ENCODE results near the gene ARHGAP12. TPM values are rescaled to one million over a fixed set of nuclear protein-coding genes. Genes with fewer than 3 reads are reported as not detected.

ARHGAP12 gene
- polyA plus RNA-seq: 52.6 and 62.6 TPM in 2 replicates
- polyA minus RNA-seq: 129 and 135 TPM in 2 replicates

DNA sequence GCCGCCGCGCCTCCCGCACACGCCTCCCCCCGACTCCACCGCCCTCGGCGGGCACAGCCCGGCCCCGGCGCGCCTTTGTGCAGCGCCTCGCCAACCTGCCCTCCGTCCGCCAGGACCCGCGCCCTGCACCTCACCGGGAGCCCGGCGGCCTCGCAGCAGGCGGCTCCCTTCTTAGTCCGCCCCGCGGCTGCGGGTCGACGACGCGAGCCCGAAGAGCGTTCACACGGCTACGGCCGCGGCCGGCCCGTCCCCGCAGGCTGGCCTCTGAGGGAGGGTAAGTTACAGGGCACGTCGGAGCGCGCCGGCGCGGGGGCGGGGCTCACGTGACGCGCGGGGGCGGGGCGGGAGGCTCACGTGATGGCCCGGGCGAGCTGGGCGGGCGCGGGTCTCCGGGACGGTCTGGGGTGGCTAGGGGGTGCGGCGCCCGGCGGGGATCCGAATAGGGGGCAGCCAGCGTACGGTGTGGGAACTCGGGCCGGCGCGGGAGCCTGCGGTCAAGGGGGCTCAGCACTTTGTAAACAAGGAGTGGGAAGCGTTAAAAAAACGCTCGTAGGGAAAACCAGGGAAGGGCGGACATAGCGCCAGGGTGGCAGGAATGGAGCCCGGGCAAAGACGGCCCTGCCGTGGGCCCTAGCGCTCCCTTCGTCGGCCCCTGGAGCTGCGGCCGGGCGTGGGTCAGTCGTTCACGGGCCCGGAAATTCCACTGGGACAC is at the start of gene ARHGAP12:
Gene ARHGAP12 (minus strand): TSS at position 283 of the 712 bp plus-strand sequence. CDS start 19,976 bp downstream, outside the sequence.
- peak within 1 kb of the TSS; percentile 77 for H2AFZ ChIP-seq (ENCODE audit: low read depth, low read length)
- no peaks in the 10 kb centered on the region for H3K36me3 ChIP-seq (ENCODE audit: insufficient read depth, low read length)
- H3K4me3 ChIP-seq (ENCODE audit: low read length): peak within 1 kb of the TSS; percentile 95
- TF ChIP-seq, protein P1, sequence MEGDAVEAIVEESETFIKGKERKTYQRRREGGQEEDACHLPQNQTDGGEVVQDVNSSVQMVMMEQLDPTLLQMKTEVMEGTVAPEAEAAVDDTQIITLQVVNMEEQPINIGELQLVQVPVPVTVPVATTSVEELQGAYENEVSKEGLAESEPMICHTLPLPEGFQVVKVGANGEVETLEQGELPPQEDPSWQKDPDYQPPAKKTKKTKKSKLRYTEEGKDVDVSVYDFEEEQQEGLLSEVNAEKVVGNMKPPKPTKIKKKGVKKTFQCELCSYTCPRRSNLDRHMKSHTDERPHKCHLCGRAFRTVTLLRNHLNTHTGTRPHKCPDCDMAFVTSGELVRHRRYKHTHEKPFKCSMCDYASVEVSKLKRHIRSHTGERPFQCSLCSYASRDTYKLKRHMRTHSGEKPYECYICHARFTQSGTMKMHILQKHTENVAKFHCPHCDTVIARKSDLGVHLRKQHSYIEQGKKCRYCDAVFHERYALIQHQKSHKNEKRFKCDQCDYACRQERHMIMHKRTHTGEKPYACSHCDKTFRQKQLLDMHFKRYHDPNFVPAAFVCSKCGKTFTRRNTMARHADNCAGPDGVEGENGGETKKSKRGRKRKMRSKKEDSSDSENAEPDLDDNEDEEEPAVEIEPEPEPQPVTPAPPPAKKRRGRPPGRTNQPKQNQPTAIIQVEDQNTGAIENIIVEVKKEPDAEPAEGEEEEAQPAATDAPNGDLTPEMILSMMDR (IDR thresholded peaks at IDR 0.05; ENCODE audit: poor library complexity, severe bottlenecking): no peak
- TF ChIP-seq EP300 (conservative IDR thresholded peaks at IDR 0.05; ENCODE audit: poor library complexity, severe bottlenecking) (peak; percentile 50), SMC3 (conservative IDR thresholded peaks at IDR 0.05; ENCODE audit: poor library complexity) (peak; percentile 4), TAF1 (IDR thresholded peaks at IDR 0.05; ENCODE audit: low read depth) (no peak), RAD21 (conservative IDR thresholded peaks at IDR 0.05) (no peak), EZH2 (IDR thresholded peaks at IDR 0.05; ENCODE audit: borderline replicate concordance, insufficient read depth, low read length, poor library complexity, severe bottlenecking) (no peak), POLR2AphosphoS5 (IDR thresholded peaks at IDR 0.05) (peak; percentile 87), MXI1 (conservative IDR thresholded peaks at IDR 0.05; ENCODE audit: poor library complexity, severe bottlenecking) (peak; percentile 76)
- TF ChIP-seq, protein P2, sequence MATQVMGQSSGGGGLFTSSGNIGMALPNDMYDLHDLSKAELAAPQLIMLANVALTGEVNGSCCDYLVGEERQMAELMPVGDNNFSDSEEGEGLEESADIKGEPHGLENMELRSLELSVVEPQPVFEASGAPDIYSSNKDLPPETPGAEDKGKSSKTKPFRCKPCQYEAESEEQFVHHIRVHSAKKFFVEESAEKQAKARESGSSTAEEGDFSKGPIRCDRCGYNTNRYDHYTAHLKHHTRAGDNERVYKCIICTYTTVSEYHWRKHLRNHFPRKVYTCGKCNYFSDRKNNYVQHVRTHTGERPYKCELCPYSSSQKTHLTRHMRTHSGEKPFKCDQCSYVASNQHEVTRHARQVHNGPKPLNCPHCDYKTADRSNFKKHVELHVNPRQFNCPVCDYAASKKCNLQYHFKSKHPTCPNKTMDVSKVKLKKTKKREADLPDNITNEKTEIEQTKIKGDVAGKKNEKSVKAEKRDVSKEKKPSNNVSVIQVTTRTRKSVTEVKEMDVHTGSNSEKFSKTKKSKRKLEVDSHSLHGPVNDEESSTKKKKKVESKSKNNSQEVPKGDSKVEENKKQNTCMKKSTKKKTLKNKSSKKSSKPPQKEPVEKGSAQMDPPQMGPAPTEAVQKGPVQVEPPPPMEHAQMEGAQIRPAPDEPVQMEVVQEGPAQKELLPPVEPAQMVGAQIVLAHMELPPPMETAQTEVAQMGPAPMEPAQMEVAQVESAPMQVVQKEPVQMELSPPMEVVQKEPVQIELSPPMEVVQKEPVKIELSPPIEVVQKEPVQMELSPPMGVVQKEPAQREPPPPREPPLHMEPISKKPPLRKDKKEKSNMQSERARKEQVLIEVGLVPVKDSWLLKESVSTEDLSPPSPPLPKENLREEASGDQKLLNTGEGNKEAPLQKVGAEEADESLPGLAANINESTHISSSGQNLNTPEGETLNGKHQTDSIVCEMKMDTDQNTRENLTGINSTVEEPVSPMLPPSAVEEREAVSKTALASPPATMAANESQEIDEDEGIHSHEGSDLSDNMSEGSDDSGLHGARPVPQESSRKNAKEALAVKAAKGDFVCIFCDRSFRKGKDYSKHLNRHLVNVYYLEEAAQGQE (IDR thresholded peaks at IDR 0.05; ENCODE audit: borderline replicate concordance): peak; percentile 70
- peak within 1 kb of the TSS; percentile 85 for H3K9ac ChIP-seq (ENCODE audit: low read length)
- H3F3A ChIP-seq (ENCODE audit: insufficient read depth, low read length, poor library complexity, severe bottlenecking): no peaks in the 10 kb centered on the region
- peak within 1 kb of the TSS; percentile 92 for H3K4me2 ChIP-seq (ENCODE audit: low read length)
- H3K27me3 ChIP-seq (ENCODE audit: insufficient read depth, low read depth, low read length): no peaks in the 10 kb centered on the region
- H3K79me2 ChIP-seq (replicated peaks; ENCODE audit: insufficient read depth, low read length): peaks cover 41% of the 10 kb centered on the region
- no peaks in the 10 kb centered on the region for H3K9me2 ChIP-seq (ENCODE audit: insufficient read depth, low read length)
- peak within 1 kb of the TSS; percentile 75 for H3K27ac ChIP-seq (ENCODE audit: low read length)
- H4K20me1 ChIP-seq (ENCODE audit: insufficient read depth): no peaks in the 10 kb centered on the region
- no peaks in the 10 kb centered on the region for H3K9me3 ChIP-seq (ENCODE audit: low read length)

- H3K9me2 ChIP-seq (ENCODE audit: insufficient read depth, low read length): no peaks in the 10 kb centered on the region
- no peaks in the 10 kb centered on the region for H3K27me3 ChIP-seq (ENCODE audit: insufficient read depth, low read depth, low read length)
- no peaks in the 10 kb centered on the region for H3K79me2 ChIP-seq (replicated peaks; ENCODE audit: insufficient read depth, low read length)
- no peak overlapping the region for H3K27ac ChIP-seq (ENCODE audit: low read length)
- TF ChIP-seq MXI1 (conservative IDR thresholded peaks at IDR 0.05; ENCODE audit: poor library complexity, severe bottlenecking): no peak
- TF ChIP-seq EZH2 (IDR thresholded peaks at IDR 0.05; ENCODE audit: borderline replicate concordance, insufficient read depth, low read length, poor library complexity, severe bottlenecking): no peak
- TF ChIP-seq EP300 (conservative IDR thresholded peaks at IDR 0.05; ENCODE audit: poor library complexity, severe bottlenecking): no peak
- TF ChIP-seq, protein P2 (IDR thresholded peaks at IDR 0.05; ENCODE audit: borderline replicate concordance): no peak
- TF ChIP-seq, protein P1 (IDR thresholded peaks at IDR 0.05; ENCODE audit: poor library complexity, severe bottlenecking): no peak
- no peak for TF ChIP-seq POLR2AphosphoS5 (IDR thresholded peaks at IDR 0.05)
- TF ChIP-seq RAD21 (conservative IDR thresholded peaks at IDR 0.05): no peak
- no peak overlapping the region for H3K4me2 ChIP-seq (ENCODE audit: low read length)
- no peaks in the 10 kb centered on the region for H3K9me3 ChIP-seq (ENCODE audit: low read length)
- H4K20me1 ChIP-seq (ENCODE audit: insufficient read depth): no peaks in the 10 kb centered on the region
- no peaks in the 10 kb centered on the region for H3K36me3 ChIP-seq (ENCODE audit: insufficient read depth, low read length)
- no peak overlapping the region for H2AFZ ChIP-seq (ENCODE audit: low read depth, low read length)
- no peaks in the 10 kb centered on the region for H3F3A ChIP-seq (ENCODE audit: insufficient read depth, low read length, poor library complexity, severe bottlenecking)
- H3K9ac ChIP-seq (ENCODE audit: low read length): no peak overlapping the region
- H3K4me3 ChIP-seq (ENCODE audit: low read length): no peak overlapping the region
Observed at GRCh38 chr10:31978156-31978483, 49.5 kb upstream of the ARHGAP12 start.

Data from neural cell (in vitro differentiated cells).